Urinary bladder (tissue), 4 donors: ENCODE results near the gene RGMA. TPM values are rescaled to one million over a fixed set of nuclear protein-coding genes. Genes with fewer than 3 reads are reported as not detected.

Source experiments
- DNase-seq: peaks from one replicate; pipeline ENCODE4 v3.0.0-alpha.2; 2015; ENCODE audit errors: extremely low spot score
- H3K27ac ChIP-seq: one replicate; pipeline ENCODE4 v1.5.1; 2013; ENCODE audit warnings: low read depth, mild to moderate bottlenecking, moderate library complexity
- H3K36me3 ChIP-seq: one replicate; pipeline ENCODE4 v1.6.1; 2013; ENCODE audit warnings: mild to moderate bottlenecking, moderate library complexity; ENCODE audit not compliant: insufficient read depth
- H3K4me1 ChIP-seq: one replicate; pipeline ENCODE4 v1.6.1; 2013; ENCODE audit warnings: mild to moderate bottlenecking, moderate library complexity; ENCODE audit not compliant: insufficient read depth
- H3K4me3 ChIP-seq: one replicate; pipeline ENCODE4 v1.5.1; 2013; ENCODE audit warnings: low read depth, low read length
- WGBS: extraction: QIAGEN DNeasy Blood & Tissue Kit; methylation state at CpG from one replicate; pipeline ENCODE4 v1.1.7; 2013; 5-methylcytosine and 5-hydroxymethylcytosine counted together
- polyA plus RNA-seq: library from polyadenylated mRNA; stranded (reverse); fragments of 200-250 nt; gene quantifications from one replicate; pipeline ENCODE4 v1.2.3, GENCODE V29; 2013
- total RNA-seq: library from RNA; depleted of rRNA; stranded (reverse); fragments of >200 nt; gene quantifications from one replicate; pipeline ENCODE4 v1.2.3, GENCODE V29; 2014
- donor health status: healthy with polysubstance abuse.
- donor health status: healthy.

RGMA gene
- total and polyA plus RNA-seq, 2 donors = 3.4 to 13.6 TPM

DNA sequence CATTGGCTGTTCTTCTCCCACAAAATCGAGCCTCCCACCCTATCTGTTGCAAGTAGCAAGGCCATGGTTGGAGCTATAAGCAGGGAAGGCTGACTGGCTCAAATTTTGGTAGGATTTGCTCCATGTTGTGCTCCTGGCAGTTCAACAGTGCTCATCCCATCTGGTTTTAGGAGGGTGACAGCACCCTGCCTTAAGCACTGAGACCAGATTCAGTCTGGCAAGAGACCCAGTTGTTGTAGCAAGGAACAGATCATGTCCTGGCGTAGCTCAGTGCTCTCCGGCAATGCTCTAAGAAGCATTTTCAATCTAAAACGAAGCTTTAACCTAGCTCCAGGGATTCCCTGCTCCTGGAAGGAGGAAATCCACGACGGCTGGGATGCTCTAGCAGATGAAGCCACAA is 91.2 kb downstream of the RGMA start:
- Histone ChIP-seq H3K27ac (no peak overlapping the region), H3K4me1 (no peaks in the 10 kb centered on the region), H3K36me3 (peaks cover 20% of the 10 kb centered on the region), H3K4me3 (no peak overlapping the region)
- 92% methylated on average over 6 of the region's 6 CpGs for WGBS
- no peak for DNase-seq

GRCh38 chr15:92992720-92993119 is 96.3 kb downstream of the RGMA start:
- Histone ChIP-seq H3K4me1 (no peaks in the 10 kb centered on the region), H3K27ac (no peak overlapping the region), H3K4me3 (no peak overlapping the region), H3K36me3 (peaks cover 15% of the 10 kb centered on the region)
- DNase-seq = no peak
- 81% methylated on average over 9 of the region's 9 CpGs for WGBS

- Histone ChIP-seq H3K36me3 (peaks cover 15% of the 10 kb centered on the region), H3K4me1 (no peaks in the 10 kb centered on the region), H3K4me3 (no peak overlapping the region), H3K27ac (no peak overlapping the region)
- whole genome bisulfite sequencing = 73% methylated on average over 2 of the region's 2 CpGs
- no peak for DNase-seq
Measured at GRCh38 chr15:92990031-92990430, 99.0 kb downstream of the RGMA start.

GRCh38 chr15:92989470-92989869 is 99.5 kb downstream of the RGMA start:
- Histone ChIP-seq H3K4me1 (no peaks in the 10 kb centered on the region), H3K27ac (no peak overlapping the region), H3K36me3 (peaks cover 15% of the 10 kb centered on the region), H3K4me3 (no peak overlapping the region)
- no peak for DNase-seq
- WGBS = 85% methylated on average over 2 of the region's 2 CpGs

Other genes with a start within 250 kb of the RGMA start
- gene CHD2, start 188.9 kb downstream of the RGMA start, total RNA-seq = 210 TPM
- gene CHD2, start 188.9 kb downstream of the RGMA start, polyA plus RNA-seq = 29.9 TPM